A549 treated with RU486 at 1 μM for 4 hours (cell line): ENCODE measurements around the gene ACOT6. TPM values are rescaled to one million over a fixed set of nuclear protein-coding genes. Genes with fewer than 3 reads are reported as not detected.

ENCODE experiments used
- total RNA-seq: library from RNA; stranded (reverse); fragments of 200-300 nt; extraction: Qiagen RNA extraction; gene quantifications from 5 replicates; pipeline ENCODE4 v1.2.3, GENCODE V29; 2022; ENCODE audit warnings: low read depth

Gene ACOT6
- total RNA-seq: not detected in 5 replicates

GRCh38 chr14:73612339-73613045 is at the start of gene ACOT6:
TSS of gene ACOT6 (plus strand) at chr14:73612517. CDS start at chr14:73612572, 55 bp downstream.

GRCh38 chr14:73569185-73569958 is 42.9 kb upstream of the ACOT6 start, which contains the start of gene ACOT2:
TSS of gene ACOT2 (plus strand) at chr14:73569213. CDS start at chr14:73569241, 28 bp downstream.

GRCh38 chr14:73591690-73592449 is 20.4 kb upstream of the ACOT6 start, which contains the start of gene ACOT4:
TSS of gene ACOT4 (plus strand) at chr14:73591873. CDS start at chr14:73591960, 87 bp downstream.

GRCh38 chr14:73644531-73645247 is 32.4 kb downstream of the ACOT6 start, which contains the start of gene DNAL1:
TSS of gene DNAL1 (plus strand) at chr14:73644986. CDS start at chr14:73645040, 54 bp downstream.

Other genes with a start within 250 kb of the ACOT6 start
- 33.4 to 41.9 TPM (median 37.6 TPM) in 5 replicates for gene NUMB, start 154.0 kb upstream of the ACOT6 start, total RNA-seq
- gene RIOX1, start 121.6 kb upstream of the ACOT6 start, total RNA-seq: 21.0 to 28.4 TPM (median 26.9 TPM) in 5 replicates
- 6.2 to 7.6 TPM (median 6.7 TPM) in 5 replicates for gene ACOT1, start 75.4 kb upstream of the ACOT6 start, total RNA-seq
- gene HEATR4, start 53.6 kb upstream of the ACOT6 start, total RNA-seq: not detected in 5 replicates
- gene ACOT2, start 43.3 kb upstream of the ACOT6 start, total RNA-seq: 46.1 to 56.5 TPM (median 55.3 TPM) in 5 replicates
- 1.5 to 2.8 TPM (median 2.1 TPM) in 5 replicates for gene ACOT4, start 20.6 kb upstream of the ACOT6 start, total RNA-seq
- gene DNAL1, start 32.5 kb downstream of the ACOT6 start, total RNA-seq: 6.5 to 13.4 TPM (median 10.6 TPM) in 5 replicates
- 50.9 to 65.9 TPM (median 61.7 TPM) in 5 replicates for gene PNMA1, start 101.9 kb downstream of the ACOT6 start, total RNA-seq
- 5.9 to 8.6 TPM (median 7.5 TPM) in 5 replicates for gene PTGR2, start 239.3 kb downstream of the ACOT6 start, total RNA-seq